ENCODE data around the gene BIVM.

GRCh38 chr13:102847272-102848234 lies 48.6 kb downstream of the BIVM start:
- TF ChIP-seq CTCF (conservative IDR thresholded peaks at IDR 0.05; ENCODE audit: low read depth, low read length) (peak; percentile 81), MXI1 (IDR thresholded peaks at IDR 0.05; ENCODE audit: borderline replicate concordance, low read depth, low read length) (0 out of 2 replicates have a peak, but pooled peaks have one; percentile 5), MAFK (IDR thresholded peaks at IDR 0.05; ENCODE audit: low read depth, low read length) (no peak)
